ENCODE data around the gene CHKB. TPM values are rescaled to one million over a fixed set of nuclear protein-coding genes. Genes with fewer than 3 reads are reported as not detected.

The CHKB gene
- total RNA-seq, 2 donors from 2014 or later = 95.6 to 110 TPM

DNA sequence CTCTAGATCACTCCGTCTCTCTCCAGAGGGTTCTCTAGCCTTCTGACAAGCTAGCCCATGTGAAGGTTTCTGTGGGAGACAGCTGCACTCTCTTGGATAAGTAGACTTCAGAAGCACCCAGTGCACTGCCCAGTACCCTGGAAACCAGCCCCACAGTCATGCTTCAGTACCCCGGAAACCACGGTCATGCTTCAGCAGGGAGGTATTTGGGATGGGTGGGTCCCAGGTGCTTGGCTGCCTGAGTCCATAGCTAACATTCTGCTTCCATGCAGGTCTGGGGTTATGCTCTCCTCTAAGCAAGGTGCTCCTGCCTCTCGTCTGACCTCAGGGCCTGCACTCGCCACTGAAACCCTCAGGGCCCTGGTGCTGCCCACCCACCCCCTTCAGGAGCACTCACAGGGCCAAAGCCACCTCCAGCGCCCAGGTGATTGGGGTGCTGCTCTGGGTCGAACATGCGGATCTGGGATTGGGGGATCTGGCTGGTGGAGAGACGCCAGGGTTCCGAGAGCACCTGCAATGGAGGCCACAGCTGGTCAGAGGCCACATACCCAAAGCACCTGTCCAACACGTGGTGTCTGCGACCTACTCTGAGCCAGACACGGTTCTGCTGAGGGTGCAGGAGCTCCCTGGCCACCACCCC lies 12.6 kb downstream of the CHKB start:
- DNase-seq = no peak

DNA sequence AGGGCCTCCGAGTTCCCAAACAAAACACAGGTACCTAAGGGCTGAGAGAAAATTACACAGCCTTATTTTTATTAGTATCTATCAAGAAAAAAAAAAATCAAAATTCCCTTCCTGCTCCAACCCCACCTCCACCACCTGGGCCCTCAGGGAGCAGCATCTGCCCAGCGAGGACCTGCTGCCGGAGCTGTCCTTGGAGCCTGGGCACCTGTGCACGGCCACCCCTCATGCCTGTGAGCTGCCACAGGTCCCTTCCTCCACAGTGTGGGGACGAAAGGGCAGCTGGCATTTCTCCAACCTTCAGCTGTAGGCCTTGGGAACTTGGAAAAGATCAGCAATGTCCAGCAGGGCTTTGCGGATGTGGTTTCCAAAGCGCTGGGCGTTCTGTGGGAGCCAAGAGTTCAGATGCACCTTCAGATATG lies 13.6 kb downstream of the CHKB start:
- H3K4me1 Mint-ChIP-seq (ENCODE audit: low read depth) = no peaks in the 10 kb centered on the region
- no peak overlapping the region for H3K4me3 Mint-ChIP-seq
- H3K36me3 Mint-ChIP-seq (ENCODE audit: insufficient read depth in 2 of 2) = peaks cover 0 to 3% of the 10 kb centered on the region in 2 donors
- ATAC-seq (replicated peaks in 1 of 2) = no peak
- H3K9me3 Mint-ChIP-seq = no peaks in the 10 kb centered on the region
- no peaks in the 10 kb centered on the region for H3K27me3 Mint-ChIP-seq (ENCODE audit: low read depth)
- no peak for DNase-seq
- no peak overlapping the region for H3K27ac Mint-ChIP-seq

More for the DNA sequence above, 12.6 kb downstream of the CHKB start:
- no peak for ATAC-seq (replicated peaks in 1 of 2)
- no peak overlapping the region for H3K4me3 Mint-ChIP-seq
- H3K27ac Mint-ChIP-seq = no peak overlapping the region
- peaks cover 0 to 3% of the 10 kb centered on the region in 2 donors for H3K36me3 Mint-ChIP-seq (ENCODE audit: insufficient read depth in 2 of 2)
- H3K27me3 Mint-ChIP-seq (ENCODE audit: low read depth) = no peaks in the 10 kb centered on the region
- no peaks in the 10 kb centered on the region for H3K4me1 Mint-ChIP-seq (ENCODE audit: low read depth)
- H3K9me3 Mint-ChIP-seq = no peaks in the 10 kb centered on the region

DNA sequence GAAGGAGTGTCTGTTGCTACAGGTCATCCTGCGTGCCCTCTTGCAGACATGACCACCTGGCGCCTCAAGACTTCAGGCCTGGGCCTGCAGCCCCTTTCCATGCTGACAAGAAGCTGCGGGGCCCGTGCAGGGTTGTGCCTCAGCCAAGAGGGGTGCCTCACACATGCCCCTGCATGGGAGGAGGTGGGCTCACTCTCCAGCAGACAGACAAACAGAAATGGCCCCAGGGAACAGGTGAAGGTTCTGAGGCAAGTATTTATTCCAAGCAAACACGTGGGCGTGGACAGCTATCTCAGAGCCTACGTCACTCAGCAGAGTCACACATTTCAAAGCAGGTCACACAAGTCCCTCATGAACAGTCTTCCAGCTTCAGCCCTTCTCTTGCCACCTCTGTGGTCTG lies 14.0 kb downstream of the CHKB start:
- no peak overlapping the region for H3K27ac Mint-ChIP-seq
- ATAC-seq (replicated peaks in 1 of 2) = no peak
- peaks cover under 1% of the 10 kb centered on the region for H3K4me1 Mint-ChIP-seq (ENCODE audit: low read depth)
- no peak for DNase-seq
- H3K9me3 Mint-ChIP-seq = no peaks in the 10 kb centered on the region
- peaks cover 0 to 3% of the 10 kb centered on the region in 2 donors for H3K36me3 Mint-ChIP-seq (ENCODE audit: insufficient read depth in 2 of 2)
- H3K27me3 Mint-ChIP-seq (ENCODE audit: low read depth) = no peaks in the 10 kb centered on the region
- H3K4me3 Mint-ChIP-seq = no peak overlapping the region

- H3K9me3 Mint-ChIP-seq = no peaks in the 10 kb centered on the region
- H3K27ac Mint-ChIP-seq = no peak overlapping the region
- no peak overlapping the region for H3K4me3 Mint-ChIP-seq
- no peaks in the 10 kb centered on the region for H3K27me3 Mint-ChIP-seq (ENCODE audit: low read depth)
- peaks cover 0 to 3% of the 10 kb centered on the region in 2 donors for H3K36me3 Mint-ChIP-seq (ENCODE audit: insufficient read depth in 2 of 2)
- peaks cover 9% of the 10 kb centered on the region for H3K4me1 Mint-ChIP-seq (ENCODE audit: low read depth)
- DNase-seq (no peak), ATAC-seq (replicated peaks in 1 of 2) (no peak)
Measured at GRCh38 chr22:50567721-50568252, 14.9 kb downstream of the CHKB start.

DNA sequence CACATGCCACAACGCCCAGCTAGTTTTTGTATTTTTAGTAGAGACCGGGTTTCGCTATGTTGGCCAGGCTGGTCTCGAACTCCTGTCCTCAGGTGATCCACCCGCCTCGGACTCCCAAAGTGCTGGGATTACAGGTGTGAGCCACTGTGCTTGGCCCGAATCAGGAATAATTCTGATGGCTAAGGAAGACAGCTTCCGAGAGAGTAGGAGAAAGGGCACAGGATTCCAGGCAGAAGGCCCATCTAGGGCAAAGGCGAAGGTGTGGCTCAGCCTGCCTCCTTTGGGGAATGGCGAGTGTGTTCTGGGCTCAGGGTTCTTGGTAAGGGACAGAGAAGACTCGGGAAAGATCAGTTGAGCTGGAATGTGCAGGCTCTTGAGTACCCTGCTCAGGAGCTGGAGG lies 18.4 kb downstream of the CHKB start:
- Mint-ChIP-seq H3K9me3 (no peaks in the 10 kb centered on the region), H3K4me3 (no peak overlapping the region), H3K36me3 (ENCODE audit: insufficient read depth in 2 of 2) (no peaks in the 10 kb centered on the region), H3K27ac (no peak overlapping the region), H3K27me3 (ENCODE audit: low read depth) (no peaks in the 10 kb centered on the region), H3K4me1 (ENCODE audit: low read depth) (peaks cover 24% of the 10 kb centered on the region)
- ATAC-seq (replicated peaks in 1 of 2) (no peak), DNase-seq (no peak)

- peak in 1 of 2 donors; percentile 0 for ATAC-seq (replicated peaks in 1 of 2)
- DNase-seq = no peak
- no peaks in the 10 kb centered on the region for H3K36me3 Mint-ChIP-seq (ENCODE audit: insufficient read depth in 2 of 2)
- peak overlapping the region; percentile 83 to 86 for H3K4me3 Mint-ChIP-seq
- H3K27me3 Mint-ChIP-seq (ENCODE audit: low read depth) = no peaks in the 10 kb centered on the region
- H3K27ac Mint-ChIP-seq = no peak overlapping the region
- H3K4me1 Mint-ChIP-seq (ENCODE audit: low read depth) = peaks cover 24% of the 10 kb centered on the region
- H3K9me3 Mint-ChIP-seq = no peaks in the 10 kb centered on the region
Measured at GRCh38 chr22:50563413-50564160, 19.1 kb downstream of the CHKB start.

DNA sequence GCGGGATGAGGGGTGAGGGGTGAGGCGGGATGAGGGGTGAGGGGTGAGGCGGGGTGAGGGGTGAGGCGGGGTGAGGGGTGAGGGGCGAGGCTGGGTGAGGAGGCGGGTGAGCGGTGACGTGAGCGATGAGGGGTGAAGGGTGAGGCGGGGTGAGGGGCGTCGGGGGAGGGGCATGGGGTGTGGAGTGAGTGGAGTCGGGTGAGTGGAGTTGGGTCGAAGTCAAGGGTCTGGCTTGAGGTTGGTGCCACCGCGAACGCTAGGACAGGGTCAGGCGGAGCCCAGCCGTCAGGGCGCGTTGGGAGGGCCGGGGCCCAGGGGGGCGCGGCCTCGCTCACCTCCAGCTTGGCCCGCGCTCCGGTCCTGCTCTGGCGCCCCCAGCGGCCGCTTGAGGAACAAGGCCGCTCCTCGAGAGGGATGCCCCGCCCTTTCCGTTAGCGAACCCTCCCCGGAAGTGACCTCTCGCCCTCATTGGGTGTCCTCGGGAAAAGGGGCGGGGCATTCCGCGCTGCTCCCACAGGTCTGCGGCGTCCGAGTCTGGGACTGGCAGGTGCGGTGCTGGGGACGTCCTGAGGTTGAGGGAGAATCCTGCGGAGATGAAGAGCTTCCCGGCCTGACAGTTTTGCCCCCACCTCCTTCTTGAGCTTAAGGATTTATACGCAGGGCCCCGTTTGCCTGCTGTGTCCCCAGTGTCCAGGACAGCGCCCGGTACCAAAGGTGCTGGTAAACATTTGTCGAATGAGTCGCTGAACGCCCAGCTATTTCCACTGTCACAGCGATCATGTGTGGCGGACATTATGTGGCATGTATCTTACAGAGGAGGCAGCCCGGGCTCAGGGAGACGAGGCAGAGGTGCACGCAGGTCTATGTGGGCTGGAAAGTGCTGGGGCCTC lies 19.9 kb downstream of the CHKB start, which contains the start of gene SYCE3:
TSS of gene SYCE3 (minus strand) at position 397 of the 890 bp plus-strand sequence. CDS start 6,514 bp downstream, outside the sequence.
- Mint-ChIP-seq H3K36me3 (ENCODE audit: insufficient read depth in 2 of 2) (no peaks in the 10 kb centered on the region), H3K27me3 (ENCODE audit: low read depth) (no peaks in the 10 kb centered on the region), H3K9me3 (no peaks in the 10 kb centered on the region), H3K4me1 (ENCODE audit: low read depth) (peaks cover 24% of the 10 kb centered on the region), H3K27ac (peak within 1 kb of the TSS; percentile 2), H3K4me3 (peak within 1 kb of the TSS; percentile 83 to 86)
- DNase-seq = peak; percentile 98 to 100
- ATAC-seq (replicated peaks in 1 of 2) = peak; percentile 97

GRCh38 chr22:50561401-50562358 lies 21.0 kb downstream of the CHKB start:
- Mint-ChIP-seq H3K27me3 (ENCODE audit: low read depth) (no peaks in the 10 kb centered on the region), H3K4me1 (ENCODE audit: low read depth) (peaks cover 24% of the 10 kb centered on the region), H3K27ac (peak overlapping the region; percentile 2), H3K36me3 (ENCODE audit: insufficient read depth in 2 of 2) (no peaks in the 10 kb centered on the region), H3K4me3 (peak overlapping the region; percentile 54 to 80), H3K9me3 (no peaks in the 10 kb centered on the region)
- DNase-seq (peak in 1 of 2 donors; percentile 25), ATAC-seq (replicated peaks in 1 of 2) (no peak)

- peaks cover 24% of the 10 kb centered on the region for H3K4me1 Mint-ChIP-seq (ENCODE audit: low read depth)
- DNase-seq = no peak
- H3K9me3 Mint-ChIP-seq = no peaks in the 10 kb centered on the region
- ATAC-seq (replicated peaks in 1 of 2) = no peak
- no peaks in the 10 kb centered on the region for H3K36me3 Mint-ChIP-seq (ENCODE audit: insufficient read depth in 2 of 2)
- no peaks in the 10 kb centered on the region for H3K27me3 Mint-ChIP-seq (ENCODE audit: low read depth)
- no peak overlapping the region for H3K27ac Mint-ChIP-seq
- H3K4me3 Mint-ChIP-seq = no peak overlapping the region
Measured at GRCh38 chr22:50560034-50560433, 22.6 kb downstream of the CHKB start.

DNA sequence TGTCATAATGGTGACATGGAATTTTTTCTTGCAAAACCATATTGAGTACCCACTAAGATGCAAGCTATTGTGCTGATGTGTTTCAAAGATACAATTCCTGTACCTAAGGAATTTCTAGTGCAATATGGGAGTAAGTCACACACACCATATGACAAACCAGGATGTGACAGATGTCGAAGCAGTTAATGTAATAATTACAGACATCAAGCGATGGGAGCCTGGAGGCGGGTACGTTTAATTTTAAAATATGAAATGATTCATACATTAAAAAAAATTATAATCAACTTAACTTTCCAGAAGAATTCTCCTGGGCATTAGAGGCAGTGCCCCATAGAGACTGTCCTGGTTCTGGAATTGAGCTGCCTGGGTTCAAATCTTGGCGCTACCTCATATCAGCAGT lies 25.9 kb downstream of the CHKB start:
- Mint-ChIP-seq H3K4me3 (no peak overlapping the region), H3K9me3 (no peaks in the 10 kb centered on the region), H3K27ac (no peak overlapping the region), H3K27me3 (ENCODE audit: low read depth) (no peaks in the 10 kb centered on the region), H3K4me1 (ENCODE audit: low read depth) (peaks cover 10% of the 10 kb centered on the region), H3K36me3 (ENCODE audit: insufficient read depth in 2 of 2) (no peaks in the 10 kb centered on the region)
- ATAC-seq (replicated peaks in 1 of 2) = no peak
- DNase-seq = no peak

GRCh38 chr22:50553310-50553709 lies 29.3 kb downstream of the CHKB start:
- no peaks in the 10 kb centered on the region for H3K27me3 Mint-ChIP-seq (ENCODE audit: low read depth)
- peaks cover 17% of the 10 kb centered on the region for H3K4me1 Mint-ChIP-seq (ENCODE audit: low read depth)
- ATAC-seq (replicated peaks in 1 of 2) = no peak
- H3K36me3 Mint-ChIP-seq (ENCODE audit: insufficient read depth in 2 of 2) = peaks cover 0 to 7% of the 10 kb centered on the region in 2 donors
- no peak for DNase-seq
- no peak overlapping the region for H3K27ac Mint-ChIP-seq
- H3K4me3 Mint-ChIP-seq = no peak overlapping the region
- no peaks in the 10 kb centered on the region for H3K9me3 Mint-ChIP-seq
